GM18502 (cell line): ENCODE results near the gene REEP6.
"Not testable (repeated sequence)": the region's sequence is repeated elsewhere in the genome, so short reads cannot be mapped to it uniquely, and the experiment has no call there.

ENCODE experiments used
- ATAC-seq: cut with Tn5 transposase; IDR thresholded peaks from one replicate; pipeline ENCODE4 v1.9.1; 2021; ENCODE audit warnings: mild to moderate bottlenecking; ENCODE audit not compliant: unreplicated experiment, poor library complexity

REEP6 gene

GRCh38 chr19:1505012-1505411 lies 14.0 kb downstream of the REEP6 start:
- no peak for ATAC-seq

DNA sequence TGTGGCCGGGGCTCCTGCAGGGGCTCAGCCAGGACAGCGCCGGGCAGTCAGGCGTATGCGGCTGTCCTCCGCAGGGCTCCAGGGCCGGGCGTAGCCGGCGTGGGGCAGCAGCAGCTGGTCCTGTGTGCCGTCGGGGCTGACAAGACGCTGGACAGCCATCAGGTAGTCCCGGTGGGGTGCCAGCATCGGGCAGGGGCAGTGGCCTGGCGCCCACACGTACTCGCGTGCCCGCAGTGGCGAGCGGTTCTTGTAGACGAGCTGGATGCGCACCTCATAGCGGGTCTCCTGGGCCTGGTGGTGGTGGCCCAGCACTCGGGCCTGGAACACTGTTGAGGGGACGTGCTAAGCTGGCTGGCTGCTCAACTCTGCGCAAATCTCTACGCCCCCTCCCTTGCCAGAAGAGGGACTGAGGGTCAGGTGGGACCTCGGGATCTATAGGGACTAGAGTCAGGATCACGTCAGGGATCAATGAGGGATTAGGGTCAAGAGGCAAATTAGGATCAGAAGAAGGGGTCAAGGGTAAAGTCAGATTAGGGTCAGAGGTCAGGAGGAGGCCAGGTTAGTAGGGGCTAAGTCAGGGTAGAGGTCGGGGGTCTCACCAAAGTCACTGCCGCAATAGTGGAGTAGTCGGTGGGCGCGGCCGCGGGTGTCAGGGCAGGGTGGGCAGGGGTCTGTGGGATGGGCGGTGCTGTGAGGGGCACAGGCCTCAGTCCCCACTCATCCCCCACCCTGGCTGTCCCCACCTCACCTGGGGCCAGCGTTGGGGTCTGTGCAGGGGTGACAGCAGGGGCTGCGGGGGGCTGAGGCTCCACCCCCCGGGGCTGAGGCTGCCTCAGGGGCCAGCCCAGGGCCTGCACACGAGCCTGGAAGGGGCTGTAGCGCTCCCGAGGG lies 15.3 kb downstream of the REEP6 start:
- ATAC-seq, result no peak

GRCh38 chr19:1507192-1507660 lies 16.2 kb downstream of the REEP6 start:
- no peak for ATAC-seq

GRCh38 chr19:1507763-1508506 lies 17.0 kb downstream of the REEP6 start:
- no peak for ATAC-seq

DNA sequence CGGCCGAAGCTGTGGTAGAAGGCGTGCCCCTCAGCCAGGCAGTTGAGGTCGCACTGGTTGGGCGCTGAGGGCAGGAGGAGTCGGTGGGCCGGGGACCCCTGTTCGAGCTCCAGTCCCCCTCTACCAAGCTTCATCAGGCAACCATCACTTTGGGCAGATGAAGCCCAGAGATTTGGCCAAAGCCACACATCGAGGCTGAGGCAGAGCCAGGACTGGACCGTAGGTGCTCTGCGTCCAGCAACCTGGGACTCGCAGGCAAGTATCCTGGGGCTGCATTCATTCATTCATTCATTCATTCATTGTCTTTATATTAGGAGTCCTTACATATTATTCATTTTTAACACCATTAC lies 17.5 kb downstream of the REEP6 start:
- no peak for ATAC-seq

DNA sequence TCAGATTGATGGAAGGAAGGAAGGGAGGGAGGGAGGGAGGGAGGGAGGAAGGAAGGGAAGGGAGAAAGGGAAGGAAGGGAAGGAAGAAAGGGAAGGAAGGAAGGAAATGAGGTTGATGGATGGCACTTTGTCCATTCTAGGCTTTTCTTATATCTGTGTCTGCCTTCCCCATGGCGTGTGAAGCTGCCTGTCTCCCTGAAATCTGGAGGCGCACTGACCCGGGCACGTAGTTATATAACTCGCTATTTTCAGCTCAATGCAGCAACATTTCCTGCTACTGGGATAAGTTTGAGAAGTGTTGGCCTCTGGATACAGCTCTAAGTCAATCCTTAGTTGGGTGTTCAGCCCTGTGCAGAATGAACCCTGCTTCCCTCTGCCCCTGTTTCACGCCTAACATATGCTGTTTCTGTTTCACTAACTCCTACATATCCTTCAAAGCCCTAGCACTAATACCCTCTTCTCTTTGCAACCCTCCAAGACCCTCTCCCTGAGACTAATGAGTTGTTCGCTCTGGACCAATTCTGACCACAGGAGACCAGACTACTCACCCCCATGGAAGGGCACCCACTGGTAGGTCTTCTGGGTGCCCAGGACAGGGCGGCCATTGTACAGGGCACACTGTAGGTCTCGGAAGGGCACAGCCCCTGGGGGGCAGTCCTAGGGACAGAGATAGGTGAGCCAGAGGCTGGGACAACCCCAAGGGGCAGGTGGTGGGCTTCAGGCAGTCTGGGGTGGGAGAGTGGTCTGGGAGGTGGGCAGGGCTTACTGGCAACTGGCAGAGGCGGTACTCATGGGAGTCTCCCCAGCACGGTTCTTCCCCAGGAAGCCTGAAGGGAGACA lies 18.8 kb downstream of the REEP6 start:
- ATAC-seq, result no peak

GRCh38 chr19:1510442-1510806 lies 19.4 kb downstream of the REEP6 start:
- no peak for ATAC-seq

GRCh38 chr19:1510807-1511206 lies 19.8 kb downstream of the REEP6 start:
- ATAC-seq, result no peak

DNA sequence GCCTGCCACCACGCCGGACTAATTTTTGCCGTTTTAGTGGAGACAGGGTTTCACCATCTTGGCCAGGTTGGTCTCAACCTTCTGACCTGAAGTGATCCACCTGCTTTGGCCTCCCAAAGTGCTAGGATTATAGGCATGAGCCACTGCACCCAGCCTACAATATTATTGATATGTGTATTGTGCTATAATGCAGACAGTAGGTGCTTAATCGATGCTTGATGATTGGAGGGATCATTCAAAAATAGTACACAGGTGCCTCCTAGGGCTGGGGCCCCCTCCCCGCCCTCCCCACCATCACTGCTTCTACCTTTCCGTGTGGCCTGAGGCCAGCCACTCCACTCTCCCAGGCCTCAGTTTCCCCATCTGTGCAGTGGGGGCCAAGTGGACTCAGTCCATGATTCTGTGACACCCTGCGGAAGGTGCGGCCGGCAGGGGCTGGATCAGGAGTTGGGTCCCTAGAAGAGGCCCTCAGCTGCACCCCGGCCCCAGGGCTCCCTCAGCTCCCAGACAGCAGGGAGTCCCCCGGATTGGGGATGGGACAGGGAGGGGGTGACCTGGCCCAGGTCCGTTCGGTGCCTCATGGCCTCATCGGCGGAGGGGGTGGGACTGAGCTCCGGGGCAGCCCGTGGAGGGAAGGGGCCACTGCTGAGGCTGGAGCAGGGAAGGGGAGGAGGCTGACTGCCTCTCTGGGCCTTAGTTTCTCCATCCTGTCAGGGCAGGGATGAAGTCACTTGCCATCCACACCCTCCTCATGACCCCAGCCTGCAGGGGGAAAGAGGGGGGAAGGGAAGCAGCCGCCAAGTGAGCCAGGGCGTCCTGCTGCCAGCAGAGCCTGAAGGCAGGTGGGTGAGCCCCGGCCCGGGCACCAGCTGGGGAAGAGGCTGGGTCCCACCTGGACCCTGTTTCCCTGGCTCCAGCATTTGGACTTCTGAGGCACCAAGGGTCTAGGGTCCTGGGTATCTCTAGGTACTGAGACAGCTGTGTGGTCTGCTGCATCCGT lies 20.6 kb downstream of the REEP6 start:
- ATAC-seq, result no peak

DNA sequence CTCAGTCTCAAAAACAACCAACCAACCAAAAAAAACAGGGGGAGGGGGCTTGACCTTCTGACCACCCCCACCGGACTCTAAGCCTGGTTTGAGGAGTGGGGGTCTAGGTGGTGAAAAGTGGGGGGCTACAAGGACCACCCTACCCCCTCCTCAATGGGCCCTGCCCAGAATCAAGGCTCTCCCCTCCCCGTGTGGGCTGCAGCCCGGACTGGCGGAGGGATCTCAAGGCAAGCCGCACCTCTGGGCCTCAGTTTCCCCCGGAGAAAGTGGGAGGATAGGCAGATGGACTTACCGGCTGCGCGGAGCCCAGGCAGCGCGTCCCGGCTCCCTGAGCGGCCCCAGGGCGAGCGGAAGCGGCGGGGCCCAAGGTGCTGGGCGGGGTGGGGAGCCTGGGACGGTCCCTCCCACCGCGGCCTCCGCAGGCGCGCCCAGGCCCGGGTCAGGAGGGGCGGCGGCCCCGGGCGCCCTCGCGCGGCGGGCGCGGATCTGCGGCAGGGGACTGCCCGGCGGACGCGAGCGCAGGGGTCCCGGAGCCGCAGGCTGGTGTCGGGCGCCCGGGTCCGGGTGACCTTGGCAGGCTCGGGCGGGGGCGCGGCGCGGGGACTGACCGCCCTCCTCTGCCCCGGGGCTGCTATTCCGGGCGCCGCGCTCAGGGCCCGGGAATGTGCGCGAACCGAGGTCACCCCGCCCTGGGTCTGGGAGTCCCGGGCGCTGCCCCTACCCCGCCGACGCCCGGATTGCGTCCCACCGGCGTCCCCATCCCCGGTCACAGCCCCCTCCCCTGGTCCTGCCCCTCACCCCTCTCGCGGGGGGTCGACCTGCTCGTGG lies 21.9 kb downstream of the REEP6 start, which contains the start of gene ADAMTSL5:
Gene ADAMTSL5, minus strand, starts transcription at position 349 of the 828 bp plus-strand sequence. CDS start 2,076 bp downstream, outside the sequence.
- ATAC-seq, result no peak

- ATAC-seq, result no peak
Measured at GRCh38 chr19:1513499-1514294, 22.7 kb downstream of the REEP6 start.

DNA sequence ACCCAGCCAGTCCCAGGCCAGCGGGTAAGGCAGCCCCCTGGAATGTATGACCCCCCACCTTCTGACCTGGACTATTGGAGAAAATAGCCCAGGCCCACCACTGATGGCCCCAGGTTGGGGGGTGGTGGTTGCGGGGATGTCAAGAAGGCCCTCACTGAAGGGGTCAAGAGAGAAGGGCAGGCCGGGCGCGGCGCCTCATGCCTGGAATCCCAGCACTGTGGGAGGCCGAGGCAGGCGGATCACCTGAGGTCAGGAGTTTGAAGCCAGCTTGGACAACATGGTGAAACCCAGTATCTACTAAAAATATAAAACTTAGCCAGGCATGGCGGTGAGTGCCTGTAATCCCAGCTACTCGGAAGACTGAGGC lies 23.3 kb downstream of the REEP6 start:
- ATAC-seq, result no peak

GRCh38 chr19:1514986-1515721 lies 24.2 kb downstream of the REEP6 start:
- no peak for ATAC-seq

DNA sequence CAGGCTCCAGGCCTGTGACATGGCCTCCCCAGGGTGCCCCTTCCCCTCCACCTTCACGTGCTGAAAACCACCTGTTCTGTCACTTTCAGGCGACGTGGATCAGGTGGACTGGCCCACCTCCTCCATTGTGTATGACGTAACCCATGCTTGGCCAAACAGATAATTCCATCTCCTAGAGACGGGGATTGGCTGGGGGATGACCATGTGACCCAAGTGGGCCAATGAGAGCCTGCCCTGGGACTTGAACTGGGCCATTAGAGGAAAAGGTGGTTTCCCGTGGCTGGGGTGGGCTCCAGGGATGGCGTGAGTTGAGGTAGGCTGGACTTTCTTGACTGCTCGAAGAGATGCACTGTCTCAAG lies 25.4 kb downstream of the REEP6 start:
- no peak for ATAC-seq

DNA sequence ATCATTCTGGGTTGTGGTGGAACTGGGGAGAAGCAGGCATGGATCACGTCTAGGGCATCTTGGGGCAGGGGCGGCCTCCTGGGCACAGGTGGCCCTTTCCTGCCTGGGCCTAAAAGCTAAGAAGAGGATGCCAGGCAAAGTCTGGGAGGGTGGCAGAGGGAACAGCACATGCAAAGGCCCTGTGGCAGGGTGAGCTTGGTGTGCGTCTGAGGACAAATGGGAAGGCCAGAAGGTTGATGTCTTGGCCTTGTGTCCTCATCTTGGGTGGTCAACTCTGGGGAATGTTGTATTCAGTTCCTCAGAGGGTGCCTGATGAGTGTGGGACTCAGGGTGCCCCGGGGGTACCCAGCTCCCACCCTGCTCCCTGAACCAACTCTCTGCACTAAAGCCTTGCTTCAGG lies 27.5 kb downstream of the REEP6 start:
- ATAC-seq, result no peak

- ATAC-seq, result not testable (repeated sequence)
Measured at GRCh38 chr19:1519802-1520201, 28.8 kb downstream of the REEP6 start.

- no peak for ATAC-seq
Measured at GRCh38 chr19:1520203-1520780, 29.3 kb downstream of the REEP6 start.
